ENCODE data around the gene MBIP. TPM values are rescaled to one million over a fixed set of nuclear protein-coding genes. Genes with fewer than 3 reads are reported as not detected.

MBIP gene
- total RNA-seq, 1 experiment from 2014 or later: 19.1 TPM

GRCh38 chr14:36340276-36340890, 19.9 kb upstream of the MBIP start:
- Histone ChIP-seq H3K4me2 (ENCODE audit: low read length) (no peak overlapping the region), H2AFZ (ENCODE audit: low read depth, low read length, poor library complexity, severe bottlenecking) (no peak overlapping the region), H3K27me3 (ENCODE audit: insufficient read depth, low read length) (no peaks in the 10 kb centered on the region), H3K4me1 (ENCODE audit: control insufficient read depth in 1 of 2, insufficient read depth in 2 of 2, low read length in 2 of 2) (no peaks in the 10 kb centered on the region), H3K4me3 (replicated peaks in 1 of 2; ENCODE audit: low read depth in 1 of 2, low read length in 2 of 2) (no peak overlapping the region), H3K27ac (ENCODE audit: low read depth, low read length) (no peak overlapping the region), H3K79me2 (ENCODE audit: insufficient read depth, low read length) (no peaks in the 10 kb centered on the region), H4K20me1 (ENCODE audit: insufficient read depth) (no peaks in the 10 kb centered on the region), H3K9ac (ENCODE audit: low read length) (no peak overlapping the region), H3K9me3 (ENCODE audit: control insufficient read depth in 1 of 2, insufficient read depth in 1 of 2, low read depth in 1 of 2, low read length in 2 of 2) (no peaks in the 10 kb centered on the region), H3K9me2 (ENCODE audit: insufficient read depth) (no peaks in the 10 kb centered on the region), H3K36me3 (ENCODE audit: control insufficient read depth in 1 of 2, insufficient read depth in 2 of 2, low read length in 2 of 2) (no peaks in the 10 kb centered on the region; a peak in 1 of 4 replicates)
- intact Hi-C loops (cut with micrococcal nuclease): no loop called here
- TF ChIP-seq REST (IDR thresholded peaks at IDR 0.05; ENCODE audit: low read depth) (no peak), ATF3 (IDR thresholded peaks at IDR 0.05) (no peak), CTCF (IDR thresholded peaks at IDR 0.05 in 2 of 3, conservative IDR thresholded peaks at IDR 0.05 in 1 of 3; ENCODE audit: borderline replicate concordance in 1 of 3, insufficient read depth in 1 of 3, low read depth in 2 of 3, low read length in 2 of 3) (no peak), ELF1 (IDR thresholded peaks at IDR 0.05; ENCODE audit: borderline replicate concordance, low read depth) (no peak), EGR1 (IDR thresholded peaks at IDR 0.05; ENCODE audit: low read depth) (no peak), EZH2 (IDR thresholded peaks at IDR 0.05) (no peak), FOSL1 (IDR thresholded peaks at IDR 0.05; ENCODE audit: low read depth) (no peak), MAX (IDR thresholded peaks at IDR 0.05) (no peak), EZH2phosphoT487 (IDR thresholded peaks at IDR 0.05; ENCODE audit: borderline replicate concordance) (no peak), POLR2AphosphoS5 (IDR thresholded peaks at IDR 0.05; ENCODE audit: low read depth, low read length) (no peak), TCF7L2 (IDR thresholded peaks at IDR 0.05; ENCODE audit: borderline replicate concordance, extremely low read depth, insufficient read depth, insufficient read length) (no peak), SRF (IDR thresholded peaks at IDR 0.05; ENCODE audit: low read depth) (no peak), RAD21 (IDR thresholded peaks at IDR 0.05; ENCODE audit: low read depth) (no peak), JUND (IDR thresholded peaks at IDR 0.05) (no peak)
- CTCF ChIA-PET: no interaction called here
- POLR2A ChIA-PET: no interaction called here
- no TSS peak for BruUV-seq (replicated peaks)
- ATAC-seq: no peak
- RAD21 ChIA-PET (ENCODE audit: low non-redundant PET in 1 of 2, low total read pairs in 2 of 2, uncharacterized antibody in 2 of 2, unreplicated experiment in 2 of 2): no interaction called here
- DNase-seq (ENCODE audit: low read depth, low spot score): no peak
